MCF 10A (cell line): ENCODE data around the gene PDGFC. TPM values are rescaled to one million over a fixed set of nuclear protein-coding genes. Genes with fewer than 3 reads are reported as not detected.

Experiments
- BruUV-seq: library from RNA; stranded (reverse); fragments of 400-500 nt; replicated peaks from 2 replicates; lab custom pipeline; 2021; lab: Mats Ljungman, UMichigan
- CTCF ChIA-PET: fragments of 300-600 bp; sonication (Branson Sonifier 250); formaldehyde crosslinking; extraction: SDS; loops from one replicate; lab custom pipeline; 2021; ENCODE audit warnings: antibody characterized with exemption, inconsistent platforms; lab: Yijun Ruan, JAX
- POLR2A ChIA-PET: fragments of 300-600, 350-650 bp; sonication (Branson Sonifier 250); formaldehyde crosslinking; extraction: SDS; loops from one replicate; lab custom pipeline; 2020; ENCODE audit warnings: antibody characterized with exemption, inconsistent platforms; lab: Yijun Ruan, JAX
- DNase-seq: peaks from one replicate; pipeline ENCODE4 v3.0.0-alpha.2; 2018; ENCODE audit not compliant: unreplicated experiment
- H3K27ac Mint-ChIP-seq: one replicate; pipeline ENCODE4 v1.8.0; 2022; ENCODE audit warnings: mild to moderate bottlenecking, low read depth, mixed read lengths; ENCODE audit not compliant: unreplicated experiment
- H3K27me3 Mint-ChIP-seq: one replicate; pipeline ENCODE4 v1.8.0; 2022; ENCODE audit warnings: mixed read lengths; ENCODE audit not compliant: insufficient read depth, unreplicated experiment
- H3K36me3 Mint-ChIP-seq: one replicate; pipeline ENCODE4 v1.8.0; 2022; ENCODE audit warnings: mild to moderate bottlenecking, moderate library complexity, mixed read lengths; ENCODE audit not compliant: insufficient read depth, unreplicated experiment
- H3K4me1 Mint-ChIP-seq: one replicate; pipeline ENCODE4 v1.8.0; 2022; ENCODE audit warnings: mixed read lengths; ENCODE audit not compliant: insufficient read depth, unreplicated experiment
- H3K4me3 Mint-ChIP-seq: one replicate; pipeline ENCODE4 v1.8.0; 2022; ENCODE audit warnings: mild to moderate bottlenecking, moderate library complexity, mixed read lengths; ENCODE audit not compliant: unreplicated experiment
- H3K9me3 Mint-ChIP-seq: one replicate; pipeline ENCODE4 v1.8.0; 2022; ENCODE audit warnings: mixed read lengths; ENCODE audit not compliant: unreplicated experiment
- CTCF ChIP-seq: fragments of 200-600 bp; IDR thresholded peaks from one replicate; pipeline ENCODE4 v1.8.0; 2022; ENCODE audit warnings: antibody characterized with exemption, mild to moderate bottlenecking; ENCODE audit not compliant: unreplicated experiment
- intact Hi-C: fragments of 100-400 bp; cut with micrococcal nuclease; formaldehyde crosslinking; loops from 2 replicates; pipeline ENCODE4 v1.14.1; 2022
- total RNA-seq: library from RNA; stranded (reverse); gene quantifications from 2 replicates; pipeline ENCODE4 v1.2.3, GENCODE V29; 2022

PDGFC gene
- total RNA-seq, 1 experiment from 2014 or later: 74.8 TPM

GRCh38 chr4:156948133-156948532 is 23.5 kb downstream of the PDGFC start:
- ChIA-PET POLR2A (interaction anchor here (0.5 to 6.2 kb wide), 14 partner anchors 11 to 473 kb away, joined by 3 to 64 read pairs (median 4); no protein-coding TSS in a partner anchor), CTCF (interaction anchor here (0.6 to 1.2 kb wide), 8 partner anchors 21 to 472 kb away, joined by 3 to 6 read pairs (median 3); partner anchors contain the start of gene PDGFC)
- H3K4me3 Mint-ChIP-seq: peak overlapping the region; percentile 23
- no peaks in the 10 kb centered on the region for H3K9me3 Mint-ChIP-seq
- no peaks in the 10 kb centered on the region for H3K36me3 Mint-ChIP-seq
- H3K4me1 Mint-ChIP-seq: peaks cover 86% of the 10 kb centered on the region
- peak; percentile 74 for DNase-seq
- H3K27me3 Mint-ChIP-seq: no peaks in the 10 kb centered on the region
- no peak for TF ChIP-seq CTCF
- no TSS peak for BruUV-seq
- H3K27ac Mint-ChIP-seq: peak overlapping the region; percentile 96
- intact Hi-C loops: loop anchor here (2.0 to 5.0 kb wide), 3 partner anchors 59 to 471 kb away; no protein-coding TSS in a partner anchor

GRCh38 chr4:156946516-156947424 is 24.8 kb downstream of the PDGFC start:
- CTCF ChIA-PET: interaction anchor here (0.6 to 2.7 kb wide), 7 partner anchors 10 to 153 kb away, joined by 3 to 11 read pairs (median 4); no protein-coding TSS in a partner anchor
- Mint-ChIP-seq H3K36me3 (no peaks in the 10 kb centered on the region), H3K27me3 (no peaks in the 10 kb centered on the region), H3K9me3 (no peaks in the 10 kb centered on the region), H3K27ac (peak overlapping the region; percentile 96), H3K4me3 (peak overlapping the region; percentile 47), H3K4me1 (peaks cover 80% of the 10 kb centered on the region)
- peak; percentile 97 for DNase-seq
- POLR2A ChIA-PET: interaction anchor here (0.7 to 6.2 kb wide), 19 partner anchors 10 to 471 kb away, joined by 3 to 64 read pairs (median 5); no protein-coding TSS in a partner anchor
- TSS peak; percentile 38 for BruUV-seq
- no peak for TF ChIP-seq CTCF
- intact Hi-C loops: loop anchor here (2.0 to 5.0 kb wide), 3 partner anchors 114 to 469 kb away; no protein-coding TSS in a partner anchor

GRCh38 chr4:156945532-156945931 is 26.1 kb downstream of the PDGFC start:
- intact Hi-C loops: loop anchor here (5.0 kb wide), 2 partner anchors 113 to 468 kb away; no protein-coding TSS in a partner anchor
- no peak for TF ChIP-seq CTCF
- Mint-ChIP-seq H3K9me3 (no peaks in the 10 kb centered on the region), H3K4me1 (peaks cover 75% of the 10 kb centered on the region), H3K4me3 (peak overlapping the region; percentile 58), H3K36me3 (no peaks in the 10 kb centered on the region), H3K27ac (peak overlapping the region; percentile 96), H3K27me3 (no peaks in the 10 kb centered on the region)
- DNase-seq: no peak
- no TSS peak for BruUV-seq
- CTCF ChIA-PET: interaction anchor here (0.7 to 2.7 kb wide), 4 partner anchors 23 to 471 kb away, joined by 3 to 11 read pairs (median 6); no protein-coding TSS in a partner anchor
- POLR2A ChIA-PET: interaction anchor here (0.6 to 6.2 kb wide), 14 partner anchors 9 to 470 kb away, joined by 3 to 64 read pairs (median 6); no protein-coding TSS in a partner anchor
